Stimulated activated CD4-positive, alpha-beta T cell treated with anti-CD3 and anti-CD28 coated beads, Interleukin-15, amount 100 ng/mL, for 48 hours (primary cell): ENCODE results near the gene PRAF2.

Experiments used
- DNase-seq, 2 donors: peaks; one replicate each; pipeline ENCODE4 v3.0.0-alpha.2; 2020; ENCODE audit warnings: low read depth in 2 of 2

The PRAF2 gene

DNA sequence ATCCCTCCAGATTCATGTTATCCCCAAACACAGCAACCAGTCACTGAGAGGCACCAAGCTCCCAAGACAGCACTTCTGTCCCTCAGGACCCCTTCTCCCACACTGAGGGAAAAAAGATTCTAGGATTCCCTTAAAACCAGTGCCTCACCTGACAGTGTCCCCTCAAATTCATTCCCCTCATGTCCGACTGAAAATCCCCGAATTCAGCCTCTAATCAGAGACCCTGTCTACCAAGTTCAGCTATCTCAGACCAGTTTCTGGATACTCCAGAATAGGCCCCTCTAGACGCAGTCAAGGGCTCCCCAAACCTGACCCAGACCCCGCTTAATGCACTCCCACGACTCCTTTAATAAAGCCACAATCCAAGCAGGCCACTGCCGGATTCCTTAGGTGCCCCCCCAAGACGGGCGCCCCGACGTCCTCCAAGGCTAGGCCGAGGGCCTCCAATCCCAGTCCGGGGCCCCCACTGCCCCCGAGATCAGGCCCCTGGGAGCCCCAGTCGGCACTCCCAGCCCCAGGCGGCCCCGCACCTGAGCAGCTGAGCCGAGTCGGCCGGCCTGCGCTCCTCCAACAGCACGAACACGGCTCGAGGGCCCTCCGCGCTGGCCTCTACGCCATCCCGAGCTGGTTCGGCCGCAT, 31.1 kb downstream of the PRAF2 start:
- DNase-seq: no peak

DNA sequence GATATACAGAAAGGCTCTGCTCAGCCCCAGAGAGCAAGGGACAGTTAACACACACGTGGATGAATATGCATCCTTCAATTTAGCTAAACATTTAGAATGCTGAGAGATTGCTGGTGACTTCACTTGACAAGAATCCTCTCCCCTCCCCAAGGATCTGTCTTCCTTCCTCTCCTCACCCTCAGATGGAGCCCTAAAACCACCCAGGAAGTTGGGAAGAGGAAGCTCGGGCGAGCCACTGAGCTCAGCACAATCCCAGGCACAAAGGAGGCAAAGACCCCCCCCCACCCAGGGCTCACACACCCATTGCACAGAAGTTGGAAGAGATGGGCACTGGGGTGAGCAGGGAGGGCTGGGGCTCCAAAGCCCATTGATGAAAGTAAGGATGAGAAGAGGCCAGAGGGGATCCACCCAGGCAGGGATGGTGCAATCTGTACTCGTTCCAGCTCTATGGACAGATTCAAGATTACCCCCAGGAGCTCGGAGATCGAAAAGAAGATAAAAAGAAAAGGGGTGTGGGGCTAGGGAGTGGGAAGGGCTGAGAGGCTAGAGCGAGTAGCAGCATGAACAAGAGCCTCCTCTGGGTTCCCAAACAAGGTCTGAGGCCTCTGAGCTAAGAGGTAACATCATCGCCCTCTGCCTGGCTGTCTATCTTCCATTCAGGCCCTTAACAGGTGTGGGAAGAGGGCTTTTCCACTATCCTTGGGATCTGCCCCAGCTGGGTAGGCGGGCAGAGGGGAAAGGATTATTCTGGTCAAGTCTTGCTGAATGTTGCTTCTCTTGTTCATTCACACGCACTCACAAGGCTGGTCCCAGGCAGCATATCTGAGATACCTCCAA, 31.8 kb downstream of the PRAF2 start:
- no peak for DNase-seq

DNA sequence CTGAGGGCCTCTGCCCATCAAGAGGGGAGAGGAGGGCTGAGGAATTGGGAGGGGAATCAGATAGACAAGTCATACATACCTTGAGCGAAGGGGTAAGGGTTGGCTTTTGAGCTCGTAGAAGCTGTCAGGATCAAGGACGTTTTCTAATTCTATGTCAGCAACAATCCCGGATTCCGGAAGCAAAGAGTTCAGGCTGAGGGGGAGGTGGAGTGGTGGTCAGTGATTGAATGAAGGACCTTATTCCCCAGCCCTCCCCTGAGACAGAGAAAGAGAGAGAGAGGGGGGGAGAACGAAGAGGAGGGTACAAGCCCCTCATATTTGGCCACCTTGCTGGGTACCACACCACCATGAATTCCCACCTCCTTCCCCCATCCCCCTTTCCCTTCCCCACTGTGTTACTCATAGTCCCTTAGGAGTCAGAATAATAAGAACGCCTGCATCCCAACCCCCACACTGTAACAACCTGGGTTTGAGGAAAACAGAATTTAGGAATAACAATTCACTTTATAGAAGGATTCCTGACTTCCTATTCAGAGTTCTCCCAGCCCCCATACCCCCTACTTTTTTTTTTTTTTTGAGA, 33.3 kb downstream of the PRAF2 start:
- DNase-seq: no peak

DNA sequence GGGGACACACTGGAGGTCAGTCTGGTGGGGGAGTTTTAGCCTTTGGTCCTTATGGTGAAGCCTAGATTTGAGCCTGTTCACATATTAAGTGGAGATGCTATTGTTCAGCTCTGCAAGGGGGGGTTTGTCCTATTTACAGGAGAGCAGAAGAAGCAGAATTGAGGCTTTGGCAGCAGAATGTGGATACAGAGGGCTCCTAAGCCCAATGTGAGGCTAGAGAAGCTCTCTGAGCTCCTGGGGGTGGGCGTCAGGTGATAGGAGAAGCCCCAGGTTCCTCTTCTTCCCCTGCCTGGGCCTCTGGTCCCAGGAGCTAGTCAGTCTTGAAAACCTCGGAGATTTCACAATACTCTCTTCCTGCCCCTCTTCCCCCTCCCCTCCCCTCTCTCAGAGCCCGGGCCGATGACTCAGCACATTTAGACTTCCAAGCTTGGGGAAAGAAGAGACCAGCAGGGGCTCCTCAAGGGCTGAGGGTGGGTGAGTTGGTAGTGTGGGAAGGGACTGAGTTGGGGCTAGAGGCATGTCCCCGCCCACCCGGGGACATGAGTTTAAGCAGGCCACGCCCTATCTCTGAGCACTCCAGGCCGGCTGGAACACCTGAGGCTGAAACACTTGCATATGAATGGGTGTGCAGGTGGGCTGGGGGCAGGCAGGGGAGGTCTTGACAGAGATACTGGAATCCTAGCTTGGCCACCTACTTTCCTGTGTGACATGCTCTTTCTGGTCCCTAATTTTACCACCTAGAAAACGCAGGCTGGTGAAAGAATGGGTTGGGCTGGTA, 34.0 kb downstream of the PRAF2 start:
- DNase-seq: peak; percentile 17 to 29

DNA sequence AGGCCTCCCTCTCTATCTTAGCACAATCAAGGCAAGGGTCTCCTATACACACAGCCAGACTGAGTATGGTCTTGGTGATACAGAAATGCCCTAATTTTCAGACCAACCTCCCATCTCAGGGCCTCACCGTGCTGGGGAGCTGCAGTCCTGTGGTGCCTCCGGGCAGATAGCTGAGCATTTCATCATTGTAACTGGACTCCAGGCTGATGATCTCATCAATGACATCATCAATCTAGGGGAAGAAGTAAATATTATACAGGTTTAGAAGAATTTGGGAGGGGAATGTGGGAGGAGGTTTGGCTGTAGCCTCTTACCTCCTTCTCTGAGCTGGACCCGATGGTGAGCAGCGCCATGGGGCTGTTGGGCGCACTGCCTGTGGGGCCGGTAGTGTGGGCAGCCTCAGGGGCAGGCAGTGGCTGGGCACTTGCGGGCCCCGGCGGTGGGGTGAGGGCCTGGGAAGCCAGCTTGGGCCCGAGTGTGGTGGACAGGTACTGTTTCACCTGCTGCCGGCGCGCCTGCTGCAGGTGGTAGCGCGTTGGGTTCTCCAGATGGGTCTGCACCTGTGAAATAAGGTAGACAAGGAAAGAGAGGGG, 35.8 kb downstream of the PRAF2 start:
- no peak for DNase-seq

DNA sequence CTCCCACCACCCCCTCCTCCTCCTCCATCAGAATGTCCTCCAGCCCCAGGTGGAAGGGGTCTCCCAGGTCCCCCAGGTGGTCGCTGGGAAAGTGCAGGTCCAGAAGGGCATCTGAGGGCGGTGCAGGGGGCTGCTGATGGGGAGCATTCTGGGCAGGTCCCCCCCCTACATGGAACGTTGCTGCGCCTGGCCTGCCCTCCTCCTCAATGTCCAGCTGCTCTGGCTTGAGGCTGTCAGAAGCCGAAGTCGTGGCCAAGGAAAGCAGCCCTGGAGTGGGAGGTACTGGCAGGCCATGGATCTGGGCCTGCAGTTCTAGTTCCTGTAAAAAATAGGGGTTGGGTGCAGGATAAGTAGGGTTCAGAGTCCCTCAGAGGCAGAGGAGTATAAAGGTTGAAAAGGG, 43.5 kb downstream of the PRAF2 start:
- no peak for DNase-seq

DNA sequence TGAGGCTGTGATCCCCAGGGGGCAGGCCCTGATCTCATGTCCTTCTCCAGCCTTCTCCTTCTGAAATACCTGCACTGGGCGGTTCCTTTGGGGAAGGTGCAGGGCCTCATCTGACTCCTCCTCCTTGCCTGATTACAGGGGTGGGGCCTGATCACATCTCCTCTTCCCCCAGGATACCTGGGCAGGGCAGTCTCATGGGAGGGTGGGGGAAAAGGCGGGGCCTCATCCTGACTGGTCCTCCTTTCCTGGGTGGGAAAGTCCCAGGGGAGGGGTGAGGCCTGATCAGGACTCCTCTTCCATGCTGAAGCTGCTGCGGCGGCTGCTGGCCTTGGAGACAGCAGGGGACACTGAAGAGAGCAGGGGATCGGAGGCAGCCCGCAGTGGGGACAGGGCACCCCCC, 43.9 kb downstream of the PRAF2 start:
- DNase-seq: no peak
